Measurements from ENCODE around the gene APAF1.
"Not testable (repeated sequence)": the region's sequence is repeated elsewhere in the genome, so short reads cannot be mapped to it uniquely, and the experiment has no call there.

Gene APAF1

GRCh38 chr12:98644712-98645571, at the start of gene APAF1, which contains the start of gene IKBIP:
Gene APAF1, plus strand, starts transcription at chr12:98645290. Its CDS starts 3,070 bp downstream, at chr12:98648360.
Gene IKBIP, minus strand, starts transcription at chr12:98644788. Its CDS starts 87 bp downstream, at chr12:98644701.
- peak; percentile 91 for DNase-seq

- DNase-seq: not testable (repeated sequence)
These were observed 47.8 kb upstream of the APAF1 start for GRCh38 chr12:98597313-98597712.

- DNase-seq: no peak
These were observed 43.2 kb upstream of the APAF1 start for GRCh38 chr12:98601924-98602323.

GRCh38 chr12:98606359-98606988, 38.6 kb upstream of the APAF1 start:
- DNase-seq: no peak

- no peak for DNase-seq
These were observed 34.5 kb upstream of the APAF1 start for GRCh38 chr12:98610596-98610995.

- DNase-seq: no peak
These were observed 32.3 kb upstream of the APAF1 start for GRCh38 chr12:98612696-98613334.

- DNase-seq: no peak
These were observed 26.1 kb upstream of the APAF1 start for GRCh38 chr12:98618952-98619351.

- no peak for DNase-seq
These were observed 9.3 kb upstream of the APAF1 start for GRCh38 chr12:98635657-98636323.

- no peak for DNase-seq
These were observed 8.0 kb upstream of the APAF1 start for GRCh38 chr12:98637068-98637467.

GRCh38 chr12:98638009-98638408, 7.1 kb upstream of the APAF1 start:
- no peak for DNase-seq

GRCh38 chr12:98639491-98639890, 5.6 kb upstream of the APAF1 start:
- no peak for DNase-seq

- not testable (repeated sequence) for DNase-seq
These were observed 2.3 kb upstream of the APAF1 start for GRCh38 chr12:98642801-98643200.

GRCh38 chr12:98644433-98644711, 718 bp upstream of the APAF1 start:
- DNase-seq: no peak

GRCh38 chr12:98645572-98646067, 530 bp downstream of the APAF1 start:
- DNase-seq: no peak

GRCh38 chr12:98646294-98647090, 1.4 kb downstream of the APAF1 start:
- DNase-seq: no peak

- no peak for DNase-seq
These were observed 6.2 kb downstream of the APAF1 start for GRCh38 chr12:98651328-98651727.

- DNase-seq: peak; percentile 26
These were observed 8.9 kb downstream of the APAF1 start for GRCh38 chr12:98653866-98654493.

GRCh38 chr12:98656289-98657101, 11.4 kb downstream of the APAF1 start:
- DNase-seq: no peak

- no peak for DNase-seq
These were observed 15.4 kb downstream of the APAF1 start for GRCh38 chr12:98660521-98660920.

- no peak for DNase-seq
These were observed 24.7 kb downstream of the APAF1 start for GRCh38 chr12:98669751-98670150.

- DNase-seq: no peak
These were observed 26.4 kb downstream of the APAF1 start for GRCh38 chr12:98671459-98671858.

Measured in amniotic stem cell (primary cell).